Activated naive CD4-positive, alpha-beta T cell treated with anti-CD3 and anti-CD28 coated beads, Interleukin-2, amount 50 U/mL, for 16 hours (primary cell): ENCODE measurements around the gene STXBP5L.
"Not testable (repeated sequence)": the region's sequence is repeated elsewhere in the genome, so short reads cannot be mapped to it uniquely, and the experiment has no call there.

Source experiments
- DNase-seq: peaks from one replicate; pipeline ENCODE4 v3.0.0-alpha.2; 2020

Gene STXBP5L

GRCh38 chr3:121232309-121233225, 324.6 kb downstream of the STXBP5L start:
- DNase-seq, result no peak

GRCh38 chr3:121243208-121243607, 335.2 kb downstream of the STXBP5L start:
- DNase-seq, result no peak

GRCh38 chr3:121252676-121253075, 344.7 kb downstream of the STXBP5L start:
- no peak for DNase-seq

GRCh38 chr3:121269389-121269788, 361.4 kb downstream of the STXBP5L start:
- no peak for DNase-seq

- no peak for DNase-seq
Observed at GRCh38 chr3:121274411-121274810, 366.4 kb downstream of the STXBP5L start.

- no peak for DNase-seq
Observed at GRCh38 chr3:121295452-121295851, 387.4 kb downstream of the STXBP5L start.

GRCh38 chr3:121295979-121296378, 388.0 kb downstream of the STXBP5L start:
- DNase-seq, result no peak

GRCh38 chr3:121324320-121324719, 416.3 kb downstream of the STXBP5L start:
- DNase-seq, result no peak

- no peak for DNase-seq
Observed at GRCh38 chr3:121330118-121330517, 422.1 kb downstream of the STXBP5L start.

GRCh38 chr3:121330634-121331033, 422.6 kb downstream of the STXBP5L start:
- DNase-seq, result no peak

GRCh38 chr3:121355960-121356359, 448.0 kb downstream of the STXBP5L start:
- not testable (repeated sequence) for DNase-seq

- DNase-seq, result no peak
Observed at GRCh38 chr3:121362035-121362734, 454.2 kb downstream of the STXBP5L start.

GRCh38 chr3:121388308-121388707, 480.3 kb downstream of the STXBP5L start:
- not testable (repeated sequence) for DNase-seq

- DNase-seq, result not testable (repeated sequence)
Observed at GRCh38 chr3:121395967-121396366, 488.0 kb downstream of the STXBP5L start.

GRCh38 chr3:121398051-121398450, 490.0 kb downstream of the STXBP5L start:
- not testable (repeated sequence) for DNase-seq

GRCh38 chr3:121399820-121400219, 491.8 kb downstream of the STXBP5L start:
- no peak for DNase-seq

GRCh38 chr3:121405631-121406030, 497.6 kb downstream of the STXBP5L start:
- no peak for DNase-seq

GRCh38 chr3:121411523-121411922, 503.5 kb downstream of the STXBP5L start:
- no peak for DNase-seq

GRCh38 chr3:121414924-121415323, 506.9 kb downstream of the STXBP5L start:
- no peak for DNase-seq

GRCh38 chr3:121418182-121418581, 510.2 kb downstream of the STXBP5L start:
- no peak for DNase-seq

- no peak for DNase-seq
Observed at GRCh38 chr3:121424549-121424948, 516.5 kb downstream of the STXBP5L start.

- no peak for DNase-seq
Observed at GRCh38 chr3:121430664-121431215, 522.7 kb downstream of the STXBP5L start.

GRCh38 chr3:121431726-121432517, 523.9 kb downstream of the STXBP5L start:
- DNase-seq, result peak; percentile 44
